ENCODE data around the gene LYZ. TPM values are rescaled to one million over a fixed set of nuclear protein-coding genes. Genes with fewer than 3 reads are reported as not detected.
A peak's percentile ranks its signal among the peaks of the same experiment; 100 is the strongest.
"Not testable (repeated sequence)": the region's sequence is repeated elsewhere in the genome, so short reads cannot be mapped to it uniquely, and the experiment has no call there.

LYZ gene
- polyA plus RNA-seq, 3 donors: 10,434 to 46,644 (median 13,865) TPM

- Histone ChIP-seq H3K27me3 (ENCODE audit: control insufficient read depth in 2 of 2, insufficient read depth in 2 of 2, low read length in 2 of 2) (no peaks in the 10 kb centered on the region), H3K36me3 (replicated peaks in 1 of 2; ENCODE audit: control insufficient read depth in 1 of 2, insufficient read depth in 2 of 2, low read length in 2 of 2) (no peaks in the 10 kb centered on the region), H4K20me1 (ENCODE audit: insufficient read depth, low read length) (no peaks in the 10 kb centered on the region), H2AFZ (ENCODE audit: insufficient read depth, low read depth, low read length, poor library complexity, severe bottlenecking) (no peak overlapping the region), H3K9me3 (replicated peaks in 1 of 2; ENCODE audit: control insufficient read depth in 1 of 2, insufficient read depth in 1 of 2, low read length in 2 of 2) (peaks cover 0 to 9% of the 10 kb centered on the region in 2 donors), H3K79me2 (ENCODE audit: insufficient read depth, low read length) (no peaks in the 10 kb centered on the region), H3K4me3 (replicated peaks in 1 of 3; ENCODE audit: low read depth in 2 of 3, low read length in 3 of 3) (no peak overlapping the region), H3K4me1 (ENCODE audit: control insufficient read depth in 1 of 2, insufficient read depth in 2 of 2, low read length in 2 of 2) (no peaks in the 10 kb centered on the region), H3K9ac (ENCODE audit: insufficient read depth, low read length, poor library complexity, severe bottlenecking) (no peak overlapping the region), H3K27ac (ENCODE audit: low read depth in 1 of 2, low read length in 2 of 2) (no peak overlapping the region), H3K4me2 (replicated peaks; ENCODE audit: extremely low read depth, low read length, poor library complexity, severe bottlenecking) (no peak overlapping the region)
- Mint-ChIP-seq H3K27ac (no peak overlapping the region), H3K27me3 (ENCODE audit: low read depth in 3 of 3) (peaks cover 0 to 3% (median 0%) of the 10 kb centered on the region in 3 donors), H3K36me3 (peaks cover 2 to 5% of the 10 kb centered on the region in 2 donors), H3K4me1 (peaks cover 14% of the 10 kb centered on the region), H3K4me3 (no peak overlapping the region), H3K9me3 (peaks cover 8 to 24% (median 14%) of the 10 kb centered on the region in 7 donors)
- intact Hi-C loops (cut with micrococcal nuclease): no loop called here
- no CpG with 5 or more reads among the region's 3 CpGs for WGBS (ENCODE audit: insufficient coverage)
- no peak for DNase-seq
- no peak for TF ChIP-seq CTCF (IDR thresholded peaks at IDR 0.05)
These were observed 35.0 kb upstream of the LYZ start for GRCh38 chr12:69313209-69313608.

DNA sequence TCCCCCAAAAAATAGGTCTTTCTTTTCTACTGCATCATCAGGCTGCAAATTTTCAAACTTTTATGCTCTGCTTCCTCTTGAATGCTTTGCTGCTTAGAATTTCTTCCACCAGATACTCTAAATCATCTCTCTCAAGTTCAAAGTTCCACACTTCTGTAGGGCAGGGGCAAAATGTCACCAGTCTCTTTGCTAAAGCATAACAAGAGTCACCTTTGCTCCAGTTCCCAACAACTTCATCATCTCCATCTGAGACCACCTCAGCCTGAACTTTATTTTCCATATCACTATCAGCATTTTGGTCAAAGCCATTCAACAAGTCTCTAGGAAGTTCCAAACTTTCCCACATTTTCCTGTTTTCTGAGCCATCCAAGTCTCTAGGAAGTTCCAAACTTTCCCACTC lies 31.4 kb upstream of the LYZ start:
- Mint-ChIP-seq H3K27ac (peak overlapping the region in 1 of 7 donors; percentile 20), H3K9me3 (peaks cover 11 to 34% (median 17%) of the 10 kb centered on the region in 7 donors), H3K4me1 (peaks cover 32% of the 10 kb centered on the region)
- DNase-seq; H3K4me2 ChIP-seq (replicated peaks; ENCODE audit: extremely low read depth, low read length, poor library complexity, severe bottlenecking); H3K27me3 Mint-ChIP-seq (ENCODE audit: low read depth in 3 of 3); H2AFZ ChIP-seq (ENCODE audit: insufficient read depth, low read depth, low read length, poor library complexity, severe bottlenecking); H3K27me3 ChIP-seq (ENCODE audit: control insufficient read depth in 2 of 2, insufficient read depth in 2 of 2, low read length in 2 of 2); H3K36me3 ChIP-seq (replicated peaks in 1 of 2; ENCODE audit: control insufficient read depth in 1 of 2, insufficient read depth in 2 of 2, low read length in 2 of 2); H3K4me3 ChIP-seq (replicated peaks in 1 of 3; ENCODE audit: low read depth in 2 of 3, low read length in 3 of 3); intact Hi-C loops (cut with micrococcal nuclease); H3K27ac ChIP-seq (ENCODE audit: low read depth in 1 of 2, low read length in 2 of 2); H3K9me3 ChIP-seq (replicated peaks in 1 of 2; ENCODE audit: control insufficient read depth in 1 of 2, insufficient read depth in 1 of 2, low read length in 2 of 2); H4K20me1 ChIP-seq (ENCODE audit: insufficient read depth, low read length); H3K4me3 Mint-ChIP-seq; H3K36me3 Mint-ChIP-seq; H3K9ac ChIP-seq (ENCODE audit: insufficient read depth, low read length, poor library complexity, severe bottlenecking): not testable (repeated sequence)
- peaks cover 7 to 19% of the 10 kb centered on the region in 2 donors for H3K4me1 ChIP-seq (ENCODE audit: control insufficient read depth in 1 of 2, insufficient read depth in 2 of 2, low read length in 2 of 2)
- peaks cover 16% of the 10 kb centered on the region for H3K79me2 ChIP-seq (ENCODE audit: insufficient read depth, low read length)

DNA sequence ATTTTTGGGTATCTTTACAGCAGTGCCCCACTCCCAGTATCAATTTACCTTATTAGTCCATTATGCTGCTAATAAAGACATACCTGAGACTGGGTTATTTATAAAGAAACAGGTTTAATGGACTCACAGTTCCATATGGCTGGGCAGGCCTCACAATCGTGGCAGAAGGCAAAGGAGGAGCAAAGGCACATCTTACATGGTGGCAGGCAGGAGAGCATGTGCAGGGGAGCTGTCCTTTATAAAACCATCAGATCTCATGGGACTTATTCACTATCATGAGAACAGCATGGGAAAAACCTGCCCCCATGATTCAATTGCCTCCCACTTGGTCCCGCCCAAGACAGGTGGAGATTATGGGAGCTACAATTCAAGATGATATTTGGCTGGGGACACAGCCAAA lies 30.9 kb upstream of the LYZ start:
- H3K4me2 ChIP-seq (replicated peaks; ENCODE audit: extremely low read depth, low read length, poor library complexity, severe bottlenecking); H3K27ac Mint-ChIP-seq; H3K9ac ChIP-seq (ENCODE audit: insufficient read depth, low read length, poor library complexity, severe bottlenecking); H3K27me3 ChIP-seq (ENCODE audit: control insufficient read depth in 2 of 2, insufficient read depth in 2 of 2, low read length in 2 of 2); H4K20me1 ChIP-seq (ENCODE audit: insufficient read depth, low read length); H3K27ac ChIP-seq (ENCODE audit: low read depth in 1 of 2, low read length in 2 of 2); H3K4me3 ChIP-seq (replicated peaks in 1 of 3; ENCODE audit: low read depth in 2 of 3, low read length in 3 of 3); H3K27me3 Mint-ChIP-seq (ENCODE audit: low read depth in 3 of 3); H2AFZ ChIP-seq (ENCODE audit: insufficient read depth, low read depth, low read length, poor library complexity, severe bottlenecking); H3K4me3 Mint-ChIP-seq; H3K36me3 ChIP-seq (replicated peaks in 1 of 2; ENCODE audit: control insufficient read depth in 1 of 2, insufficient read depth in 2 of 2, low read length in 2 of 2); H3K9me3 ChIP-seq (replicated peaks in 1 of 2; ENCODE audit: control insufficient read depth in 1 of 2, insufficient read depth in 1 of 2, low read length in 2 of 2); DNase-seq; intact Hi-C loops (cut with micrococcal nuclease); H3K36me3 Mint-ChIP-seq: not testable (repeated sequence)
- H3K79me2 ChIP-seq (ENCODE audit: insufficient read depth, low read length): peaks cover 21% of the 10 kb centered on the region
- H3K4me1 ChIP-seq (ENCODE audit: control insufficient read depth in 1 of 2, insufficient read depth in 2 of 2, low read length in 2 of 2): peaks cover 10 to 23% of the 10 kb centered on the region in 2 donors
- 100% methylated on average over 1 of the region's 2 CpGs for WGBS (ENCODE audit: insufficient coverage)
- Mint-ChIP-seq H3K9me3 (peaks cover 11 to 36% (median 17%) of the 10 kb centered on the region in 7 donors), H3K4me1 (peaks cover 33% of the 10 kb centered on the region)

Measured in CD14-positive monocyte (primary cell).